Hepatocyte (in vitro differentiated cells): ENCODE measurements around the gene CHST11. TPM values are rescaled to one million over a fixed set of nuclear protein-coding genes. Genes with fewer than 3 reads are reported as not detected.

Experiments
- DNase-seq: peaks from one replicate; pipeline ENCODE4 v3.0.0-alpha.2; 2016; ENCODE audit warnings: low spot score
- H2AFZ ChIP-seq: fragments of 200-600 bp; sonication (generic); 2 replicates; pipeline ENCODE4 v1.6.0; 2016; ENCODE audit warnings: antibody characterized with exemption, mild to moderate bottlenecking
- H3K27ac ChIP-seq: fragments of 200-600 bp; sonication (generic); 2 replicates; pipeline ENCODE4 v1.5.1; 2016; ENCODE audit warnings: mild to moderate bottlenecking
- H3K27me3 ChIP-seq: fragments of 200-600 bp; sonication (generic); 2 replicates; pipeline ENCODE4 v1.6.1; 2016
- H3K36me3 ChIP-seq: fragments of 200-600 bp; sonication (generic); replicated peaks from 2 replicates; pipeline ENCODE4 v1.5.1; 2016; ENCODE audit warnings: low read depth; ENCODE audit not compliant: insufficient read depth
- H3K4me1 ChIP-seq: fragments of 200-600 bp; sonication (generic); 2 replicates; pipeline ENCODE4 v1.5.1; 2016; ENCODE audit warnings: mild to moderate bottlenecking, moderate library complexity; ENCODE audit not compliant: insufficient read depth
- H3K4me2 ChIP-seq: fragments of 200-600 bp; sonication (generic); 2 replicates; pipeline ENCODE4 v1.6.0; 2016
- H3K4me3 ChIP-seq: fragments of 200-600 bp; sonication (generic); 2 replicates; pipeline ENCODE4 v1.5.1; 2016; ENCODE audit warnings: mild to moderate bottlenecking
- H3K79me2 ChIP-seq: fragments of 200-600 bp; sonication (generic); 2 replicates; pipeline ENCODE4 v1.6.0; 2017; ENCODE audit warnings: mild to moderate bottlenecking
- H3K9me2 ChIP-seq: fragments of 200-600 bp; sonication (generic); replicated peaks from 2 replicates; pipeline ENCODE4 v1.6.0; 2017; ENCODE audit warnings: mild to moderate bottlenecking; ENCODE audit not compliant: insufficient read depth
- H3K9me3 ChIP-seq: fragments of 200-600 bp; sonication (generic); 2 replicates; pipeline ENCODE4 v1.5.1; 2016; ENCODE audit warnings: low read depth, mild to moderate bottlenecking
- H4K20me1 ChIP-seq: fragments of 200-600 bp; sonication (generic); 2 replicates; pipeline ENCODE4 v1.6.0; 2016; ENCODE audit warnings: mild to moderate bottlenecking; ENCODE audit not compliant: insufficient read depth, poor library complexity, severe bottlenecking
- EZH2 ChIP-seq: fragments of 200-600 bp; sonication (generic); IDR thresholded peaks from 2 replicates; pipeline ENCODE4 v1.6.1; 2016; ENCODE audit warnings: antibody characterized with exemption, mild to moderate bottlenecking, borderline replicate concordance
- EZH2phosphoT487 ChIP-seq: fragments of 200-600 bp; sonication (generic); IDR thresholded peaks from one replicate; pipeline ENCODE4 v1.6.1; 2018; ENCODE audit warnings: antibody characterized with exemption, mild to moderate bottlenecking, low read depth, moderate library complexity; ENCODE audit not compliant: unreplicated experiment, severe bottlenecking
- WGBS: methylation state at CpG from one replicate; pipeline ENCODE4 v1.1.6; 2016; ENCODE audit warnings: low lambda C conversion rate; ENCODE audit errors: missing lambda C conversion rate; 5-methylcytosine and 5-hydroxymethylcytosine counted together
- polyA plus RNA-seq: library from polyadenylated mRNA; unstranded; fragments of >200 nt; fragmentation: Nextera tagmentation; extraction: Ambion mirVana; gene quantifications from 2 replicates; pipeline ENCODE4 v1.2.1, GENCODE V29; 2016
- total RNA-seq: library from RNA; depleted of rRNA; stranded (reverse); fragments of >200 nt; gene quantifications from 2 replicates; pipeline ENCODE4 v1.2.3, GENCODE V29; 2014
- TF ChIP-seq, protein P1 (sequence below): fragments of 200-600 bp; sonication (generic); IDR thresholded peaks from 2 replicates; pipeline ENCODE4 v1.5.1; 2016; ENCODE audit warnings: antibody characterized with exemption, mild to moderate bottlenecking; ENCODE audit not compliant: poor library complexity

The CHST11 gene
- total and polyA plus RNA-seq, 2 experiments from 2014 or later = 5.2 to 8.9 TPM

DNA sequence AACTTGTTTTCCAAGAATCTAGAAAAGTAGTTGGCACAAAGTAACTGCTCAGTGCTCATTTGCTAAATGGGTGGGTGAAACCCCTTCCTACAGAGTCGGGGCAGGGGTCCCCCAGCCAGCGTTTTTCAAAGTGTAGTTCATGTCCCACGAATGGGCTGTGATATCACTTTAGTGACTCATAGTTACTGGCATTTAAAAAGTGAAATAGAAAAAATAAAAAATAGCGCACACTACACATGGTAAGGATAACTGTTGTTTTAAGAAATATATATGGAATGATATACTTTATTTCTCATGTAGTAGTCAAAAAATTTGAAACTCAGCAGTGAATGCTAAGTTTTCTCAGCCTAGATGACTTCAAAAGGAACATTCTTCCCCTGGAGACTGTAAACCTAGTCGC lies 250.4 kb downstream of the CHST11 start:
- no peaks in the 10 kb centered on the region for H4K20me1 ChIP-seq
- no peaks in the 10 kb centered on the region for H3K27me3 ChIP-seq
- no peaks in the 10 kb centered on the region for H3K9me3 ChIP-seq
- DNase-seq = no peak
- H3K79me2 ChIP-seq = no peaks in the 10 kb centered on the region
- TF ChIP-seq EZH2 = no peak
- TF ChIP-seq, protein P1, sequence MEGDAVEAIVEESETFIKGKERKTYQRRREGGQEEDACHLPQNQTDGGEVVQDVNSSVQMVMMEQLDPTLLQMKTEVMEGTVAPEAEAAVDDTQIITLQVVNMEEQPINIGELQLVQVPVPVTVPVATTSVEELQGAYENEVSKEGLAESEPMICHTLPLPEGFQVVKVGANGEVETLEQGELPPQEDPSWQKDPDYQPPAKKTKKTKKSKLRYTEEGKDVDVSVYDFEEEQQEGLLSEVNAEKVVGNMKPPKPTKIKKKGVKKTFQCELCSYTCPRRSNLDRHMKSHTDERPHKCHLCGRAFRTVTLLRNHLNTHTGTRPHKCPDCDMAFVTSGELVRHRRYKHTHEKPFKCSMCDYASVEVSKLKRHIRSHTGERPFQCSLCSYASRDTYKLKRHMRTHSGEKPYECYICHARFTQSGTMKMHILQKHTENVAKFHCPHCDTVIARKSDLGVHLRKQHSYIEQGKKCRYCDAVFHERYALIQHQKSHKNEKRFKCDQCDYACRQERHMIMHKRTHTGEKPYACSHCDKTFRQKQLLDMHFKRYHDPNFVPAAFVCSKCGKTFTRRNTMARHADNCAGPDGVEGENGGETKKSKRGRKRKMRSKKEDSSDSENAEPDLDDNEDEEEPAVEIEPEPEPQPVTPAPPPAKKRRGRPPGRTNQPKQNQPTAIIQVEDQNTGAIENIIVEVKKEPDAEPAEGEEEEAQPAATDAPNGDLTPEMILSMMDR = no peak
- no peak for TF ChIP-seq EZH2phosphoT487
- H3K36me3 ChIP-seq = no peaks in the 10 kb centered on the region
- H3K4me2 ChIP-seq = no peak overlapping the region
- H3K27ac ChIP-seq = no peak overlapping the region
- H3K4me1 ChIP-seq = peaks cover 19% of the 10 kb centered on the region
- H3K4me3 ChIP-seq = no peak overlapping the region
- 56% methylated on average over 5 of the region's 5 CpGs for WGBS
- no peak overlapping the region for H2AFZ ChIP-seq
- H3K9me2 ChIP-seq = no peaks in the 10 kb centered on the region

DNA sequence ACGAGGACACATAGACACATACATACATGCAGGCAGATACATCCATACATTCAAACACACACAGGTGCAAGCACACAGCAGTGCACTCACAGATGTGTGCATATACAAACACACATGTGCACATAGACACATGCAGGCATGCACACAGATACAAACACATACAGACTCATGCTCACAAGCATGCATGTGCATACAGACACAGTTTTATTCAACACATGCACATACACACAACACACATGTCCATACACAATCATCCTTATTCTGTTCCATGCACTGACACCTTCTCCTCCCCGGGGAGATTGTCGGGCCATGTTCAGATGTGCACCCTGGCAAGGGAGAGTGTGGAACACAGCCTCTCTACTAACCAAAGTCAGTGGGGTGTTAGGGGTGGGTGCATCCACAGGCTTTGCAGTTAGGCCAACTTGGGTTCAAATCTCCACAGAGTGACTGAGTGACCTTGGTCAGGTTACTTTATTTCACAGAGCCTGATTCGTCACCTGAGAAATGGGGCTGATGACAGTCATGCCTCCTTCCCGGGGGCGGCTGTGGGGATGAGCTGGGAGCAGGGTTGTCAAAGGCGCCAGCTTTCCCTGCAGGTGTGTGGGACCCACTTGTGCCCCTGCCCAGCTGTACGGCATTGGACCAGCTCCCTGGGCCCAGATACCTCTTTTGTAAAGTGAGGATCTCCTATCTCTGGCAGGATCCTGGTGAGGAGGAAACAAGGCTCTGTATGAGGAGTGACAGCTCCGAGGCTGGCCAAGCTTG lies 251.2 kb downstream of the CHST11 start:
- H3K36me3 ChIP-seq = no peaks in the 10 kb centered on the region
- DNase-seq = no peak
- H2AFZ ChIP-seq = no peak overlapping the region
- H3K27ac ChIP-seq = no peak overlapping the region
- TF ChIP-seq, protein P1 = no peak
- TF ChIP-seq EZH2phosphoT487 = no peak
- TF ChIP-seq EZH2 = no peak
- H3K9me3 ChIP-seq = no peaks in the 10 kb centered on the region
- no peak overlapping the region for H3K4me3 ChIP-seq
- 96% methylated on average over 9 of the region's 9 CpGs for WGBS
- H3K4me2 ChIP-seq = no peak overlapping the region
- peaks cover 22% of the 10 kb centered on the region for H3K4me1 ChIP-seq
- no peaks in the 10 kb centered on the region for H3K27me3 ChIP-seq
- no peaks in the 10 kb centered on the region for H4K20me1 ChIP-seq
- no peaks in the 10 kb centered on the region for H3K79me2 ChIP-seq
- no peaks in the 10 kb centered on the region for H3K9me2 ChIP-seq

DNA sequence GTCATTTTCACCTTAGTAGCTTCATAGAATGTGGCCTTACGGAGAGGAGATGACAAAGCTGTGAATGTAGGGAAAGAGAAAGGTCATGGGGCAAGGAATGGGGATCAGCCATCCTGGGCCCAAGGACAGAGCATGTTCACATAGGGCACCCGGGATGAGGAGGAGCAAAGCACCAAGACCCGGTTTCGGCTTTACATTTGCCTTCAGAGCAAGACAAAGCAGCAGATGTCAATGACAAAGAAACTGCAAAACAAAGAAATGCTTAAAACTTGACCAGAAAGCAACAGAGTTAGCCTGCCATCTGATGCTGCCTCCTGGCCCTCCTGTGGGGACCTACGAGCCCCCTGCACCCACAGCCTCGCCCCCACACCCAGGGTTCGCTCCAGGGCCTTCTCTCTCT lies 252.1 kb downstream of the CHST11 start:
- H3K9me2 ChIP-seq = no peaks in the 10 kb centered on the region
- H3K27ac ChIP-seq = no peak overlapping the region
- no peaks in the 10 kb centered on the region for H3K27me3 ChIP-seq
- no peaks in the 10 kb centered on the region for H4K20me1 ChIP-seq
- DNase-seq = no peak
- WGBS = 94% methylated on average over 7 of the region's 7 CpGs
- TF ChIP-seq EZH2 (no peak), EZH2phosphoT487 (no peak)
- TF ChIP-seq, protein P1 = no peak
- H3K4me3 ChIP-seq = no peak overlapping the region
- H3K9me3 ChIP-seq = no peaks in the 10 kb centered on the region
- H3K4me1 ChIP-seq = peaks cover 22% of the 10 kb centered on the region
- H3K79me2 ChIP-seq = no peaks in the 10 kb centered on the region
- no peak overlapping the region for H3K4me2 ChIP-seq
- H3K36me3 ChIP-seq = no peaks in the 10 kb centered on the region
- no peak overlapping the region for H2AFZ ChIP-seq
